CD4-positive, alpha-beta T cell treated with Interleukin-12 subunit alpha and Interleukin-12 subunit beta, for 1 hour (primary cell): ENCODE measurements around the gene COPA.
A peak's percentile ranks its signal among the peaks of the same experiment; 100 is the strongest.
"Not testable (repeated sequence)": the region's sequence is repeated elsewhere in the genome, so short reads cannot be mapped to it uniquely, and the experiment has no call there.

Source experiments
- DNase-seq: peaks from one replicate; pipeline ENCODE4 v3.0.0-alpha.2; 2020

The COPA gene

DNA sequence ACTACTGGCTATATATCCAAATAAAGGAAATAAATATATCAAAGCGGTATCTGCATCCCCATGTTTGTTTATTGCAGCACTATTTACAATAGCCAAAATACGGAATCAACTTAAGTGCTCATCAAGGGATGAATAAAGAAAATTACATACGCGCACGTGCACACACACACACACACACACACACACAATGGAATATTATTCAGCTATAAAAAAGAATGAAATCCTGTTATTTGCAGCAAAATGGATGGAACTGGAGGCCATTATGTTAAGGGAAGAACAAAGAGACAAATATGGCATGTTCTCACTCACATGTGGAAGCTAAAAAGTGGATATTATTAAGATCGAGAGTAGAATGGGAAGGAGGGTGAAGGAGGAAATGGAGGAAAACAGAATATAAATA lies 20.2 kb downstream of the COPA start:
- DNase-seq, result no peak

DNA sequence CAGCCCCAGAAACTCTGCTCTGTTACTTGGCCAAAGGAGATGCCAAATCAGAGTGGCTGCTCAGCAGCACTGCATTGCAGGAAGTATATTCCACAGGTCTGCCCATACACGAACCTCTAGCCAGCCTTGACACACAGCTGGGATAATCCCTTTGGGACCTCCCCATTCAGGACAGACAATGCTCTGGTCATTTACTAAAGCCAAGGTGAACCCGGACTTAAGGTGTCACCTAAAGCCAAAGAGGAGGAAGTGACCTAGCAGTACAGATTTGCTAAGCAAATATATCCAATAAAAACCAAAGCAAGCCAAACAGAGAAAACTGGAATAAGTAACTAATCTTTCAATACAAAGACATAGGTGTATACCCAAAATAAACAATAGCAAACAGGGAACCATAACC lies 27.7 kb downstream of the COPA start:
- no peak for DNase-seq

DNA sequence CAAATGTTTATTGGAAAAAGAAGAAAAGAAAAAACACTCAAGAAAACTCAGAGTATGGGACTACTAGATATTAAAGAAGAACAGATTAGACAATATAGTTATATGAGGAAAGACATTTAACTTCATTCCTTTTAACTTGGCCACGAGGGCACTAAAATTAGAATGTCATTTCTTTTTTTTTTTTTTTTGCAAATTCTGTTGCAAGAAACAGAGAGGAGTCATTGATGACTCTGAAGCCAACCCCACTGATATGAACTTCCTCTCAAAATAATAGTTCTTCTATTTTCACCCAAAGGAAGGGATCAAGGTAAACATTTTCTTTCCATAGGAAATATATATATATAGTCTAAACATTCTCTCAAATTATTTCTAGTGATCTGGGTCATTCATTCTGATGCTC lies 33.5 kb downstream of the COPA start:
- no peak for DNase-seq

DNA sequence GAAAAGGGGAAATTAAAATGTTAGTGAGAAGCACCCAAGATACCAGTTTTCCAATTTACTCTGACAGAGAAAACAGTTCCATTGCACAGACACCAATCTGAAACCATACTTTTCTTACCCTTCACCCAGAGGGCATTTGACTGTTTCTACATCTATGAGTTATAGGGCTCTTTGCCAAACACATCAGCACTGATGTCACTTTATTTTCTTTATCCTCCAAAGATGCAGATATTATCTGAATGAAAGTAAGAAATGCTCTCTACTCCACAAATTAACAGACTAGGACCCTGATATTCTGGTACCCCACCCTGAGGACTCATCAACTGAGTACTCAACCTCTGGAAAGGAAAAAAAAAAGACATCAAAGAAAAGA lies 33.9 kb downstream of the COPA start:
- DNase-seq, result no peak

DNA sequence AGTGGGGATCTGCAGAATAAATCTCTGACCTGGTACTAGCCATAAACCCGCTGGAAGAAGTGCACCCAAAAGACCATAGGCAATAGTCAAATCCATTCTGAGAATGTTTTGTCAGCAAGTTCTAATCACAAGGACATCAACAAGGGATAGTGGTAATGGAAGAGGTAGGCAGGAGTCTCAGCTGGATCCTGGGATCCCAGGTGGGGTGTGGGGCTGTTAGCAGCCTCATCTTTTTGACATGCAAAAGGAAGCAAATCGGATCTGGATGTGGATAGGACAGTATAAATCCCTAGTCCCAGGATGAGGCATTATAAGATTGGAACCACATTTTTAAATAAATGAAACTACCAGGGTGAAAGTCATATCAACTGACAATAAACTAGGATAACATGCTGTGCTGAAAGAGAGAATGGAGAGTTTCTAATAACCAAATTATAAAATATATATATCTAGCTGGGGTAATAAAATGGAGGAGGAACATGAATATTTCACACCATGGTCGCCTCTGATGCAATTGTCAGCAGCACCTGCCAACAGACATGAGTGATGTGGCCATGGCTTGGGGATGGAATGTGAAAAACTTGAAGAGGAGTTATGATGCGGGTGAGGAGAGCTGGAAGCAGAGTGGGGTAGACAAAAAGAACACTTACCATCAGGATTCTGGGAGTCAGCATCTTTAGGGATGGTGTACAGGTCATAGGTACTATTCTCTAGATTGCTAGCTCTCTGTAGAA lies 34.4 kb downstream of the COPA start:
- no peak for DNase-seq

DNA sequence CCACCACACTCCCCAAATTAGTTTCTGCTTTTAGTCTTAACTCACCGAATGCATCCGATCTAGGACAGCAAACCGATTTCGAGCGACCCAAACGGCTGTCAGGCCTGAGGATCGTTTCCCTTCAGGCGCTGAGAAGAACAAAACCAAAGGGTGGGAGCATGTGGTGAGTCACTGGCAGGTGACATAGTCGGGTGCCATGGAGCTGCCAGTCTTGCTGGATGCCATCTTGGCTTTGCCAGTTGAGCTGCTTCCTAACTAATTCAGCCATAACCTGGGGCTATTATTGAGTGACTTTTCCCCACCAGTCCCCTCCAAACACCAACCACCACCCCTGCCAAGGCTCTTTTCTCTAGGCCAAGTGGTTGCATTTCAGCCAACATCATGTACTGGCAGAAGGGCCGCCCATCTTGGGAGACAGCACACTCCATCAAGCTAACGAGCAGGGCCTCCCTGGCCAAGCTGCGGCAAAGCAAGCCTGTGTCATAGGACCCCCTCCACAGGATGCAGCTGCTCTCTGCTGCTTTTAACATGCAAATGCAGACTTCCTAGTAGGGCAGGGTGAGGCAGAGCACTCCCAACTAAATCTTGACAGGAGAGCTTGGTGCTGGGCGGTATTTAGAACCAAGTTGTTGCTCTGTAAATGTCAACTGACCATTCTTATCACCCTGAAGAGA lies 35.8 kb downstream of the COPA start:
- no peak for DNase-seq

DNA sequence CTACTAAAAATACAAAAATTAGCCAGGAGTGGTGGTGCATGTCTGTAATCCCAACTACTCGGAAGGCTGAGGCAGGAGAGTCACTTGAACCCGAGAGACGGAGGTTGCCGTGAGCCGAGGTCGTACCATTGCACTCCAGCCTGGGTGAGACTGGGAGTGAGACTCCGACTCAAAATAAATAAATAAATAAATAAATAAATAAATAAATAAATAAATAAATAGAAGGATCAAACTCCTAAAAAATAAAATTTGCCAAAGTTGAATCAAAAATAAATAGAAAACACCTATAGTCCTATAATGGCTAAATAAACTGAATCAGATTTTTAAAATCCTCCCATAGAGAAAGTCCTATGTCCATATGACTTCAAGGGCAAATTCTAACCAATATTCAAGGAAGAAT lies 42.9 kb downstream of the COPA start:
- no peak for DNase-seq

DNA sequence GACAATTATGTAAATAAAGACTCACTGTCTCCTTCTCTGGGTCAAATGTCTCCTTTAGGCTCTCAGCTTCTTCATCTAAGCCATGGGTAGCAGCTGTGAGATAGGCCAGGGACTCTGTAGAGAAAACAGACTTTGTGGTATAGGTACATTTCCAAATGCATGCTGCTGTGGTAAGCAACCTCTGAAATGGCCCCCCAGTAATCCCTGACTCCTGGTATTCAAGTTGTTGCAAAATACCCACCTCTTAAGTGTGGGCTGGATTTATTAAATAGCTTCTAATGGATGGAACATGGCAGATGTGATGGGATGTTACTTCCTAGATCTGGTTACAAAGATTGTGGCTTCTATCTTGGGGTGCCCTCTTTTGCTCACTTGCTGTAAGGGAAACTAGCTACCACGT lies 47.0 kb downstream of the COPA start:
- no peak for DNase-seq

DNA sequence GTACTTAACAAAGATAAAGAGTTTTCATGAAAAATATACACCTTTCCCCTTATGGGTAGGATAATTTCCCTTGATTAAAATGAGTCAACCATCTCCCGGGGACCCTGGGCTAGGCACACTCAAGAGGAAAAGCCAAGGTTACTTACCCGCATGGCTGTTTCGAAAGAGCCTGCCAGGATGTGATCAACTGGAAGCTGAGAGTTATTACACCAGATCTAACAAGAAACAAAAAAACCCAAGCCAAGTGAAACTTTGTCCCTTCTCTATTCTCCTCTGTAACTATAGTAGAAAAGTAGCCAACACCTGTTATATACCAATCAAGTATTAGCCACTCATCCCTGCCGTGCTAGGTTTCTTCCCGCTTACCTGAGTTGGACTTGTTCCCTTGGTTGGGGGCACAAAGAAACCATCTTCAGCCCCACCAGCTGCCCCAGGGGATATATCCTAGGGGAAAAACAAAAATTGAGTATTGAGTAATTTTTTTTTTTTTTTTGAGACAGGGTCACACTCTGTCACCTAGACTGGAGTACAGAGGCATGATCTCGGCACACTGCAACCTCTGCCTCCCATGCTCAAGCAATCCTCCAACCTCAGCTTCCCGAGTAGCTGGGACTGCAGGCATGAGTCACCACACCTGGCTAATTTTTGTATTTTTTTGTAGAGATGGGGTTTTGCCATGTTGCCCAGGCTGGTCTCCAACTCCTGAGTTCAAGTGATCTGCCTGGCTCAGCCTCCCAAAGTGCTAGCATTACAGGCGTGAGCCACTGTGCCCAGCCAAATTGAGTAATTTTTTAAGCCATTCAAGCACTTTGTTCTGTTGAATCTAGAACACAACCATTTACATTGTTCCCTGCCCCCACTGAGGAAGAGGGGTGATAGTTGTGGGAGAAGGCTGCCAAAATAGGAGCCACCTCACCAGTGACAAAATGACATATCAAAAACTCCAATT lies 49.8 kb downstream of the COPA start:
- DNase-seq, result no peak

DNA sequence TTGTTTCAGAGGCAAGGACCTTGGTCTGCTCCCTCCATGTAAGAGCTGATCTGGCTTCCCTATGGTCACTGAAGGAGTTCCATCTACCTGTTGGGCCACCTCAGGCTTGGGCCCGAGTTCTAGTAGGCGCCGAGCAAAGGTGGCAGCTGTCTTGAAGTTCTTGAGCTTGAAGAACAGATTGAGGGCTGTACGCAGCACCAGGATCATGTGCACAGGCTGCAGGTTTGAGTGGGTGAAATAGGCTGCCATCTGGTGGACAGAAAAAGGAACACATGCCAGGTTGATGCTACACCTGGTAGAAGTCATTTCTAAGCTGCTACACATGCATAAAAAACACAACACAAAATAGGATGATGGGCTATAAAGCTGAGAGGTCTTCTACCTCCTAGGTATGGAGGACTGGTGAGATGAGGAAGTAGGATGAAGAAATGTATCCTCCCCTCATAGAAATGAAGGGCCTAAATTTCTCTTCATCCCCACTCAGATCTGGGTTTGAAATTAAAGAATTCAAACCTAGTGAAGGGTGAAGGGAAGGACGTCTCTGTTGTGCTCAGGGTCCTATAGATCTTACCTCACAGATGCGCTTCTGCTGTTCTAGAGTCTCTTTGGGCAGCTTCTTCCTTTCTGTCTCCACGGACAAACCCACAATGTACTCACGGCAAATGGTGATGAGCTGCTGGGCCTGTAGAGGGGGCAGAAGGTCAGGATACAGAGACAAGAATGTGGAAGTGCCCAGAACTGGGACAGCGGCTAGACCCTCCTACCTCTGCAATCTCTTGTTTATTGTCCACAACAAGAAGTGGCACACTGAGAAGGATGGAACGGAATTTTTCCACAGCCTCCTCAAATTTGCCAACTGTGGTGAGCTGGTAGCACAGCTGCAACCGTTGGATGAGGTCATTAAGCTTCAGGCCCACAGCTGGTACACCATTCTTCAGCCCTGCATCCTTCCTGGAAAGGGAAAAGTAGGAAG lies 51.5 kb downstream of the COPA start:
- peak; percentile 81 for DNase-seq

DNA sequence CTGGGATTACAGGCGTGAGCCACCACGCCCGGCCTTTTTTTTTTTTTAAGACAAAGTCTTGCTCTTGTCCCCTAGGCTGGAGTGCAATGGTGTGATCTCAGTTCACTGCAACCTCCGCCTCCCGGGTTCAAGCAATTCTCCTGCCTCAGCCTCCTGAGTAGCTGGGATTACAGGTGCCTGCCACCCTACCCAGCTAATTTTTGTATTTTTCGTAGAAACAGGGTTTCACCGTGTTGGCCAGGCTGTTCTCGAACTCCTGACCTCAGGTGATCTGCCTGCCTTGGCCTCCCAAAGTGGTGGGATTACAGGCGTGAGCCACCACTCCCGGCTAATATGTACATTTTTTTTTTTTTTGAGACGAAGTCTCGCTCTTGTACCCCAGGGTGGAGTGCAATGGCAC lies 55.3 kb downstream of the COPA start:
- DNase-seq, result not testable (repeated sequence)

DNA sequence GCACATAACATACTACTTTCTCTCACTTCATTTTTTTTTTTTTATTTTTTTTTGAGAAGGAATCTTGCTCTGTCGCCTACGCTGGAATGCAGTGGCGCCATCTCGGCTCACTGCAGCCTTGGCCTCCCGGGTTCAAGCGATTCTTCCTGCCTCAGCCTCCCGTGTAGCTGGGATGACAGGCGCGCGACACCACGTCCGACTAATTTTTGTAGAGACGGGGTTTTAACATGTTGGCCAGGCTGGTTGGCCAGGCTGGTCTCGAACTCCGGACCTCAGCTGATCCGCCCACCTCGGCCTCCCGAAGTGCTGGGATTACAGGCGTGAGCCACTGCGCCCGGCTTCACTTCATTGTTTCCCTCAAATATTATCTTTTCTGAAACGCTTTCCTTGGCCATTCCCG lies 57.5 kb downstream of the COPA start:
- DNase-seq, result no peak

DNA sequence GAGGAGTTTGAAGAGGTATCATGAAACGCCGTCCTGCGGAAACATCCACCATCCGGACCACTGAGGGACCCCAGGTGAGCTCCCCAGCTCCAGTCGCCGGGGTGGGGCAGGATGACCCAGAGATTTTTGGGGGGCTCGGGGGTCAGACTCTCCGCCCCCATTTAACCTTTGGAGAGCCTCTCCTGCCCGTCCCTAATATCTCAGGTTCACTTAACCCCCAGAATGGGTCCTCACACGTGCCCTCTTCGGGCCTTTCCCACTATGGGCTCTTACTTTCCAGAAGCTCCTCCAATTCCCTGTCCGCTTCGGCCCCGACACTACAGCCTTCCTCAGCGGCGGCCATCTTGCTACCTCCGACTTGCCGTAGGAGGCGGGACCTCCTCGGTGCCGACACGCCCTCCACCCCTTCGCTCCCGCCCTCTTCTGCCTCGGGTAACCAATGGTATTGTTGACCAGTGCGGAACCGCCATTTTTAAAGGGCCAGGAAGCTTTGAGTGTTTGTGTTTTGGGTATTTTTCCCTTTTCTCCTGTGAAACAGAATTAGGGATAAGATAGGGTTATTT lies 58.2 kb downstream of the COPA start, which contains the start of gene PEX19:
Gene PEX19 (minus strand): TSS at position 352 of the 563 bp plus-strand sequence. CDS start 9 bp downstream, at position 343.
- peak; percentile 93 for DNase-seq

DNA sequence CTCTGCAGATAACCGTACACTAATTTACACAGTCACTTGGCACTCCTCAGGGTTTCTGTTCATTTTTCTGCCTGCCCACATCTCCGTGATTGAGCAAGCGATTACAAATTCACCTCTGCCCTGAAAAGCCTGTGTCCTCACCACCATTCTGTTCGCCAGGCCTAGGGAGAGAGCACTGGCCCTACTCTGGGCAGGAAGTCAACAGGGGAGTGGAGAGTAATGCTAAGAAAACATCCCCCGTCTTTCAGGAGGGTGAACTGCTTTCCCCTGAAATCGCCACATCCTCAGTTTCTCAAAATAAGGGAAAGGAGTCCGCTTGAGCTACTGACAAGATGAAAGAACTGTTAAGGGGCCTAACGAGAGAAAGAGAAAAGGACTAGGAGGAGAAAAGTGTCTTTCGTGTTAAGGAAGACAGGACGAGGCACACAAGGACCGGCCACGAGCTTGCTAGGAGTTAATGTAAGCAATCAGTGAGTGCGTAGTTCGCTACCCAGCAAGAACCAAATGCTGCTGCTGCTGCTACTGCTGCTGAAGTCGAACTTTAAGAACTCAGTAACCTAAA lies 58.7 kb downstream of the COPA start:
- DNase-seq, result peak; percentile 14

DNA sequence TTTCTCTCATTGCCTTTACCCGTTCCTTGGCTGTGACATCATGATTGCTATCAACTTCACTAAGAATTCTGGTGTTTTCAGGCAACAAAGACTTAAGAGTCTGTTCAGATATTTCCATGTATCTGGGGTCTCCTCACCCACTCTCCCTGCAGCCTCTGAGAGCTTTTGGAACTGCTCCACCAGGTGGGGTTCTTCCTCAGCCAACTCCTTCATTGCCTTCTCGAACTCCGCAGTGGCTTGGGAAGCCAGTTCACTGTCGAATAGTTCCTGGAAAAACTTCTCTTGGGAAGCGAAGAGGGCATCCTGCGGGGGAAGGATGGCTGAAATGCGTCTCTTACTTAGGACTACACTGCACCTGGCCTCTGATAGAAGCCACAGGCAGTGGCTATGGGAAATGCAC lies 60.2 kb downstream of the COPA start:
- DNase-seq, result no peak

DNA sequence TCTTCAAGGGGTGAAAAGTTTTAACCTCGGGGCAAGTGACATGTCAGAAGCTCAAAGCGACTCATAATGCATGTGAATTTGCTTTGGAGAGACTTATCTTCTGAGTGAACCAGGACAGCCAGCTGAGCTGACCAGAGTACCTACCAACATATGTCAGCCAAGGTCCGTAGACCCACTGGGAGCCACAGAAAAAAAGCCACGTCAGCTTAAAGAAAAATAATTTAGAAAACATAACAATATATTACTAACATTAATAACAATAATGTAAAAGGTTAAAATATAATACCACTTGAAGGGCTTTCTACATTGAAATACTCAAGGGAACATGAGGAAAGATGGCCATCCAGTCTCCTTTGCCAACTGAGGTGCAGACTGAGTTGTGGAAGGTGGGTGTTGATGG lies 65.1 kb downstream of the COPA start:
- DNase-seq, result no peak

DNA sequence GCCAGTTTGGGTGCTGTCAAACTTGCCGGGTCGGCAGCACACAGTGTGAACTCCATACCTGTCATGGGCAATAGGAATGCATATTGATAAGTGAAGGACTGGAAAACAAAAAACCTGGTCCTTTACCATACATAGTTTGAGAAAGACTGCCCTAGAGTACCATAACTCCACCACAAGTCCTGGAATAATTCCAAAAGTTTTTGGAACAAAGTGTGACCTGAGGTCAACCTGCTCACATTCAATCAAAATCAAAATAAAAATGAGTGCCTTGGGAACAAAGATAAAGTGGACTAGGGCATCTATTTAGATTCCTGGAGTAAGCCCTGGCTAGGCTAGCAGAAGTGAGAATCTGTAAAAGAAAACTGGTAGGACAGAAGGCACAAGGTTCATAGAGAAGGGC lies 65.7 kb downstream of the COPA start:
- no peak for DNase-seq

DNA sequence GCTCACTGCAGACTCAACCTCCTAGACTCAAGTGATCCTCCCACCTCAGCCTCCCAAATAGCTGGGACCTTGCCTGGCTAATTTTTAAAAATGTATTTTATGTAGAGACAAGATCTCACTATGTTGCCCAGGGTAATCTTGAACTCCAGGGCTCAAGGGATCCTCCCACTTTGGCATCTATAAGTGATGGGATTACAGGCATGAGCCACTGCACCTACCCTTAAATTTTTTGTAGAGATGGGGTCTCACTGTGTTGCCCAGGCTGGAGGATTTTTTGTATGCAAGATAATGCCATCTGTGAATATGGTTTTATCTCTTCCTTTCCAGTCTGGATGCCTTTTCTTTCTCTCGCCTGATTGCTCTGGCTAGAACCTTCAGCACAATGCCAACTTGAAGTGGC lies 72.0 kb downstream of the COPA start:
- DNase-seq, result no peak

DNA sequence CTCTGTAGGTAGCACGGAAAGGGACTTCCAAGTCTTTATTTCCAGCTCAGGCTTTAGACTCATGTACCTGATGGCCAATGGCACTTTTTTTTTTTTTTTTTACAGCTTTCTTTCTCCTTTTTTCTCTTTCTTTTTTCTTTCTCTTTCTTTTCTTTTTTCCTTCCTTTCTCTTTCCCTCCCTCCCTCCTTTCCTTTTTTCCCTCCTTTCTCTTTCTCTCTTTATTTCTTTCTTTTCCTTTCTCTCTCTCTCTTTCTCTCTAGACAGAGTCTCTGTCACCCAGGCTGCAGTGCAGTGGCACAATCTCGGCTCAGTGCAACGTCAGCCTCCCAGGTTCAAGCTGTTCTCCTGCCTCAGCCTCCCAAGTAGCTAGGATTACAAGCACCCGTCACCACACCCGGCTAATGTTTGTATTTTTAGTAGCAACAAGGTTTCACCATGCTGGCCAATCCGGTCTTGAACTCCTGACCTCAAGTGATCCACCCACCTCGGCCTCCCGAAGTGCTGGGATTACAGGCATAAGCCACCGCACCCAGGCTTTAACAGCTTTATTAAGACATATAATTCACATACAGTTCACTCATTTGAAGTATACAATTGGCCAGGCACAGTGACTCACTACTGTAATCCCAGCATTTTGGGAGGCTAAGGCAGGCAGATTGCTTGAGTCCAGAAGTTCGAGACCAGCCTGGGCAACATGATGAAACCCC lies 75.6 kb downstream of the COPA start:
- DNase-seq, result no peak

DNA sequence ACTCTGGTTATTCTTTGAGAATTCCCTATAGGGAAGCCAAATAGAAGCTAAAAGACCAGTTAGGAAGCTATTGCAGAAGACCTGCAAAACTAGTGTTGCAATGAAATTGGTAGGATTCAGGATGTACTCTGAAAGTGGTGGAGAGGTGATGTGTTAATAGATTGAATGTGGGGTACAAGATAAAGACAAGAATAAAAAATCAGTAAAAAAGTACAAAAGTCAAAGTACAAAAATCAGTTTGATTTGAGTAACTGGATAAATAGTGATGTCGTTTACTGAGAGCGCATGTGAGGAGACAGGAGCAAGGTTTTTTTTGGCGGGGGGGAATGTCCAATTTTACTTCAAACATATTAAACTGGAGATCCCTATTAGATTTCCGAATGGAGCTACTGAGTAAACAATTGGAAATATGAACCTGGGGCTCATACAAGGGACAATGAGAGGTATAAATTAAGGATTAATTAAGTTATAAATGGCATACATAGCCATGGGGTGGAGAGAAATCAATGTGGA lies 78.2 kb downstream of the COPA start:
- DNase-seq, result no peak
